Activated CD4-positive, alpha-beta memory T cell treated with anti-CD3 and anti-CD28 coated beads, Interleukin-2, amount 10 ng/mL, durations not matched to agents 7 days and 5 days (primary cell): ENCODE measurements around the gene MCRS1. TPM values are rescaled to one million over a fixed set of nuclear protein-coding genes. Genes with fewer than 3 reads are reported as not detected.

ENCODE experiments used
- CTCF ChIA-PET: fragments of 350-600 bp; sonication (Branson Sonifier 250); formaldehyde crosslinking; loops from one replicate; lab custom pipeline; 2021; ENCODE audit warnings: antibody characterized with exemption, inconsistent platforms; lab: Charles Lee
- POLR2A ChIA-PET: fragments of 350-600 bp; sonication (Branson Sonifier 250); formaldehyde crosslinking; loops from one replicate; lab custom pipeline; 2021; ENCODE audit warnings: antibody characterized with exemption; lab: Charles Lee
- DNase-seq: peaks from one replicate; pipeline ENCODE4 v3.0.0-alpha.2; 2020
- H3K27ac Mint-ChIP-seq: one replicate; pipeline ENCODE4 v1.8.0; 2021; ENCODE audit warnings: mild to moderate bottlenecking, mixed read lengths
- H3K27me3 Mint-ChIP-seq: one replicate; pipeline ENCODE4 v1.8.0; 2021; ENCODE audit warnings: mixed read lengths
- H3K36me3 Mint-ChIP-seq: one replicate; pipeline ENCODE4 v1.8.0; 2021; ENCODE audit warnings: low read depth, mixed read lengths
- H3K4me1 Mint-ChIP-seq: one replicate; pipeline ENCODE4 v1.8.0; 2021; ENCODE audit warnings: mixed read lengths
- H3K4me3 Mint-ChIP-seq: one replicate; pipeline ENCODE4 v1.8.0; 2021; ENCODE audit warnings: mild to moderate bottlenecking, mixed read lengths
- H3K9me3 Mint-ChIP-seq: one replicate; pipeline ENCODE4 v1.8.0; 2021; ENCODE audit warnings: mixed read lengths
- total RNA-seq, 2 experiments: library from RNA; stranded (reverse); gene quantifications; one replicate each; pipeline ENCODE4 v1.2.3, GENCODE V29; 2021

Gene MCRS1
- total RNA-seq, 2 experiments from 2014 or later, result 70.5 to 73.1 TPM

- H3K4me1 Mint-ChIP-seq, result peaks cover 8% of the 10 kb centered on the region
- no peak overlapping the region for H3K4me3 Mint-ChIP-seq
- H3K9me3 Mint-ChIP-seq, result no peaks in the 10 kb centered on the region
- H3K36me3 Mint-ChIP-seq, result no peaks in the 10 kb centered on the region
- H3K27ac Mint-ChIP-seq, result no peak overlapping the region
- CTCF ChIA-PET, result interaction anchor here (0.6 to 3.6 kb wide), 5 partner anchors 12 to 194 kb away, joined by 3 to 23 read pairs (median 4); partner anchors contain the start of gene MCRS1
- peaks cover 43% of the 10 kb centered on the region for H3K27me3 Mint-ChIP-seq
- no peak for DNase-seq
- POLR2A ChIA-PET, result interaction anchor here (0.9 to 9.5 kb wide), 2 partner anchors 13 to 29 kb away, joined by 3 to 76 read pairs; partner anchors contain the start of gene MCRS1
These were observed 15.9 kb downstream of the MCRS1 start for GRCh38 chr12:49552014-49552413.

DNA sequence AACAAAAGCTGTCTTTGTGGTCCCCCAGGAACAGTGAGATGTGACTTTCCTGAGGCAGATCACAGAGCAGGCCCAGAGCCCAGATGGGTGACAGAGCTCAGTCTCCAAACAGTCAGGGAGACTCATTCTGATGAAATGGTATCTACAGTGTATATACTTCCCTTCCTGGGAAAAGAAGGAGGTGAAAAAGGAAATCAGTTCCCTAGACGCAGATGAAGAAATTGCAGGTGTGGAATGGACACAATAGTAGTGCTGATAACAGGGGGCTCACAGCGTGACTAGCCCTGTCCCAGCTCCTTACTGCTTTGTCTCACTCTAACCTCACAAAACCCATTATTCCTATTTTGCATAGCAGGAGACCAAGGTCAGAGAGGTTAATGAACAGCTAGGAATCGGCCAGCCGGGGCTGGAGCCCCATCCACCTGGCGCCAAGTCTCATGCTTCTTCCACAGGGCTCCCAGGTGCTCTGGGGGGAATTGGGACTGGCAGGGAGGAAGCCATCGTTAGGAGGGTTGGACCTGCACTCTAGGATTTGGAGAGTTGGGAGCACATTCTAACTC lies 17.2 kb downstream of the MCRS1 start:
- no peaks in the 10 kb centered on the region for H3K9me3 Mint-ChIP-seq
- CTCF ChIA-PET, result interaction anchor here (0.8 to 1.7 kb wide), 3 partner anchors 14 to 30 kb away, joined by 3 to 4 read pairs (median 3); no protein-coding TSS in a partner anchor

GRCh38 chr12:49549735-49550692 lies 17.9 kb downstream of the MCRS1 start:
- ChIA-PET POLR2A (interaction anchor here (0.6 to 9.5 kb wide), 2 partner anchors 15 to 37 kb away, joined by 3 to 76 read pairs; partner anchors contain the start of gene MCRS1), CTCF (interaction anchor here (0.8 to 1.7 kb wide), 3 partner anchors 15 to 191 kb away, joined by 3 to 4 read pairs (median 3); no protein-coding TSS in a partner anchor)
- Mint-ChIP-seq H3K4me3 (no peak overlapping the region), H3K36me3 (no peaks in the 10 kb centered on the region), H3K4me1 (peaks cover 3% of the 10 kb centered on the region), H3K9me3 (no peaks in the 10 kb centered on the region), H3K27ac (no peak overlapping the region), H3K27me3 (peaks cover 51% of the 10 kb centered on the region)
- no peak for DNase-seq

More for the DNA sequence above, 17.2 kb downstream of the MCRS1 start:
- Mint-ChIP-seq H3K27ac (no peak overlapping the region), H3K36me3 (no peaks in the 10 kb centered on the region), H3K4me3 (no peak overlapping the region), H3K4me1 (peaks cover 3% of the 10 kb centered on the region), H3K27me3 (peaks cover 48% of the 10 kb centered on the region)
- DNase-seq, result no peak
- POLR2A ChIA-PET, result interaction anchor here (0.6 to 9.5 kb wide), 2 partner anchors 14 to 36 kb away, joined by 3 to 76 read pairs; partner anchors contain the start of gene MCRS1

- ChIA-PET POLR2A (interaction anchor here (9.5 kb wide), 1 partner anchor 16 kb away, joined by 76 read pairs; the partner anchor contains the start of gene MCRS1), CTCF (interaction anchor here (1.0 kb wide), 1 partner anchor 190 kb away, joined by 3 read pairs; no protein-coding TSS in a partner anchor)
- no peaks in the 10 kb centered on the region for H3K9me3 Mint-ChIP-seq
- peaks cover 57% of the 10 kb centered on the region for H3K27me3 Mint-ChIP-seq
- H3K36me3 Mint-ChIP-seq, result no peaks in the 10 kb centered on the region
- no peak overlapping the region for H3K27ac Mint-ChIP-seq
- H3K4me3 Mint-ChIP-seq, result peak overlapping the region; percentile 27
- no peak for DNase-seq
- peaks cover 3% of the 10 kb centered on the region for H3K4me1 Mint-ChIP-seq
These were observed 18.9 kb downstream of the MCRS1 start for GRCh38 chr12:49548822-49549648.

DNA sequence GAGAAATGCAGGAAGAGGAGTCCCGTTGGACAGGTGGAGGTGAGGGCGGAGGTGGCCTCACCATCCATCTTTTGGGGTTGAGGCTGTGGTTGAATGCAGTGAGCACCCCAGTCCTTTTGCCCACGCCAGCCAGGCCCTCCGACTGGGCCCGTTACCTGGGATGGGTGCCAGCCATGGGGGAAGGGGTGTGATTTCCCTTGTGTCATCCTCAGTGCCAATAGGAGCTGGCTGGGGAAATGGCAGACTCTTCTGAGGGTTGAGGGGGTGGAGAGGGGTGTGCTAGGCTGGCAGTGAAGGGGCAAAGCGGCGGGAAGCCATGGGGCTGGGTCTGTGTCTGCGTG lies 19.5 kb downstream of the MCRS1 start:
- Mint-ChIP-seq H3K9me3 (no peaks in the 10 kb centered on the region), H3K36me3 (no peaks in the 10 kb centered on the region), H3K27me3 (peaks cover 58% of the 10 kb centered on the region), H3K4me1 (peaks cover 5% of the 10 kb centered on the region), H3K4me3 (peak overlapping the region; percentile 27), H3K27ac (no peak overlapping the region)
- DNase-seq, result no peak
- CTCF ChIA-PET, result no interaction called here
- POLR2A ChIA-PET, result interaction anchor here (9.5 kb wide), 1 partner anchor 17 kb away, joined by 76 read pairs; the partner anchor contains the start of gene MCRS1

GRCh38 chr12:49547090-49547690 lies 20.8 kb downstream of the MCRS1 start:
- Mint-ChIP-seq H3K27me3 (peaks cover 52% of the 10 kb centered on the region), H3K9me3 (no peaks in the 10 kb centered on the region), H3K4me3 (no peak overlapping the region), H3K27ac (no peak overlapping the region), H3K36me3 (no peaks in the 10 kb centered on the region), H3K4me1 (peaks cover 8% of the 10 kb centered on the region)
- POLR2A ChIA-PET, result interaction anchor here (1.2 kb wide), 1 partner anchor 14 kb away, joined by 3 read pairs; no protein-coding TSS in a partner anchor
- DNase-seq, result no peak
- CTCF ChIA-PET, result interaction anchor here (1.1 to 1.4 kb wide), 2 partner anchors 33 to 34 kb away, joined by 3 read pairs; no protein-coding TSS in a partner anchor

DNA sequence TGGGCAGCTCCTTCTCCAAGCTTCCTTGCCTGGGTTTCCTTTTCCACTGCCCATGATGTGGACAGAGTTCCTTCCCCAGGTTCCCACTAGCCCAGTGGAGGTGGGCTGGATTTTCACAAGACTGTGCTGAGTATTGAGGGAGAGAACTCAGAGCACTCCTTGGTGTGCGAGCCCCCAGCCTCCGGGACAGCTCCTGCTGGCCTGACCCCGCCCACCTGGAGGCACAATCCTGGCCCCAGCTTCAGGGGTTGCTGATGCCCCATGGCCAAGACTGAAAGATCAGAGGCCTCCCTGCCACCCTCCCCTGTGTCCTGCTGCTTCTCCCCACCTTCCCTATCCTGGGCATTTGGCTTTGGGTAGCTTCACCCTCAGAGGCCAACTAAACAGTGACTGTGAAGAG lies 21.5 kb downstream of the MCRS1 start:
- ChIA-PET CTCF (interaction anchor here (1.1 to 1.4 kb wide), 2 partner anchors 33 to 34 kb away, joined by 3 read pairs; no protein-coding TSS in a partner anchor), POLR2A (interaction anchor here (1.2 kb wide), 1 partner anchor 15 kb away, joined by 3 read pairs; no protein-coding TSS in a partner anchor)
- Mint-ChIP-seq H3K27ac (no peak overlapping the region), H3K27me3 (peaks cover 47% of the 10 kb centered on the region), H3K4me1 (peaks cover 8% of the 10 kb centered on the region), H3K9me3 (no peaks in the 10 kb centered on the region), H3K4me3 (no peak overlapping the region), H3K36me3 (no peaks in the 10 kb centered on the region)
- DNase-seq, result no peak

- ChIA-PET CTCF (interaction anchor here (1.1 kb wide), 1 partner anchor 35 kb away, joined by 3 read pairs; no protein-coding TSS in a partner anchor), POLR2A (interaction anchor here (0.8 kb wide), 1 partner anchor 179 kb away, joined by 3 read pairs; the partner anchor contains the start of gene SPATS2)
- Mint-ChIP-seq H3K4me3 (no peak overlapping the region), H3K4me1 (peaks cover 8% of the 10 kb centered on the region), H3K27ac (no peak overlapping the region), H3K36me3 (no peaks in the 10 kb centered on the region), H3K27me3 (peaks cover 49% of the 10 kb centered on the region), H3K9me3 (no peaks in the 10 kb centered on the region)
- DNase-seq, result no peak
These were observed 22.1 kb downstream of the MCRS1 start for GRCh38 chr12:49545815-49546214.

GRCh38 chr12:49543914-49544815 lies 23.8 kb downstream of the MCRS1 start:
- peaks cover 20% of the 10 kb centered on the region for H3K4me1 Mint-ChIP-seq
- ChIA-PET POLR2A (no interaction called here), CTCF (no interaction called here)
- H3K27ac Mint-ChIP-seq, result no peak overlapping the region
- DNase-seq, result no peak
- H3K27me3 Mint-ChIP-seq, result peaks cover 51% of the 10 kb centered on the region
- no peak overlapping the region for H3K4me3 Mint-ChIP-seq
- H3K9me3 Mint-ChIP-seq, result no peaks in the 10 kb centered on the region
- H3K36me3 Mint-ChIP-seq, result no peaks in the 10 kb centered on the region

DNA sequence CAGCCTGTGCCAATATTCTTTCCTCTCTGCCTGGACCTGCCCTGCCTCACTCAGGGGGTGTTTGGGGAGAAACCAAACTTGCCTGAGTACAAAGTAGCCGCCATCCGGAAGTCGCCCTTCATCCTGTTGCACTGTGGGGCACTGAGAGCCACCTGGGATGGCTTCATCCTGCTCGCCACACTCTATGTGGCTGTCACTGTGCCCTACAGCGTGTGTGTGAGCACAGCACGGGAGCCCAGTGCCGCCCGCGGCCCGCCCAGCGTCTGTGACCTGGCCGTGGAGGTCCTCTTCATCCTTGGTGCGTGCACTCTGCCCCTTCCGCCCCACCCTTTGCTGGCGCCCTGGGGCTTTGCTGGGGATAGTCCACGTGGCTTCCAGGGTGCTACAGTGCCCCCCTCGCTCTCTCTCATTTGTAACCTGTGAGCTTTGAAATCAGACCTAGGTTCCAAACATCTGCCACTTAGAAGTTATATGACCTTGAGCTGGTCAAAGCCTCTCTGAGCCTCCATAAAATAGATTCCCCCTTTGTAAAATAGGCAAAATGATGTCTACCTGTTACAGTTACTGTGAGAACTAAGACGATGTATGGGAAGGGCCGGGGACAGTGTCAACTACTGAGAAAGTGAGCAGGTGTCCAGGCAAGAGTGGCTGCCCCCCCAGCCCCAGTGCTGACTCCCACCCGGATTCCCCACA lies 24.6 kb downstream of the MCRS1 start:
- Mint-ChIP-seq H3K4me1 (peaks cover 18% of the 10 kb centered on the region), H3K9me3 (no peaks in the 10 kb centered on the region), H3K4me3 (no peak overlapping the region), H3K27ac (no peak overlapping the region), H3K36me3 (no peaks in the 10 kb centered on the region), H3K27me3 (peaks cover 48% of the 10 kb centered on the region)
- CTCF ChIA-PET, result no interaction called here
- no peak for DNase-seq
- POLR2A ChIA-PET, result interaction anchor here (1.5 kb wide), 1 partner anchor 11 kb away, joined by 5 read pairs; no protein-coding TSS in a partner anchor
